Heart left ventricle (tissue), 16 donors: ENCODE measurements around the gene CAD. TPM values are rescaled to one million over a fixed set of nuclear protein-coding genes. Genes with fewer than 3 reads are reported as not detected.

Experiments used
- ATAC-seq, 4 donors: fragments of 200-7000 bp; cut with Tn5 transposase; one replicate each; pipeline ENCODE4 v1.9.1; 2020 to 2022; ENCODE audit warnings: moderate library complexity in 4 of 4, mild to moderate bottlenecking in 3 of 4, moderate number of reproducible peaks in 1 of 4
- DNase-seq, 5 donors: peaks; one replicate each; pipeline ENCODE4 v3.0.0-alpha.2; 2020
- H3K27ac ChIP-seq, 12 donors: fragments of 200-600 bp; sonication (generic) in 4 of 12; one replicate each; pipeline versions ENCODE4 v1.5.0 to v1.8.0; 2016 to 2022; ENCODE audit warnings: mild to moderate bottlenecking in 2 of 12
- H3K27me3 ChIP-seq, 9 donors: fragments of 200-600 bp; sonication (generic) in 2 of 9; one replicate each; pipeline versions ENCODE4 v1.5.1 to v1.8.0; 2016 to 2022; ENCODE audit warnings: mild to moderate bottlenecking in 3 of 9
- H3K36me3 ChIP-seq, 9 donors: fragments of 200-600 bp; sonication (generic) in 2 of 9; one replicate each; pipeline versions ENCODE4 v1.5.0 to v1.8.0; 2018 to 2022; ENCODE audit warnings: mild to moderate bottlenecking in 2 of 9
- H3K4me1 ChIP-seq, 12 donors: fragments of 200-600 bp; sonication (generic) in 4 of 12; one replicate each; pipeline versions ENCODE4 v1.5.0 to v1.8.0; 2016 to 2022; ENCODE audit warnings: mild to moderate bottlenecking in 3 of 12
- H3K4me3 ChIP-seq, 12 donors: fragments of 200-600 bp; sonication (generic) in 4 of 12; one replicate each; pipeline versions ENCODE4 v1.5.0 to v1.8.0; 2017 to 2022; ENCODE audit warnings: mild to moderate bottlenecking in 9 of 12, moderate library complexity in 4 of 12
- H3K9me3 ChIP-seq, 12 donors: fragments of 200-600 bp; sonication (generic) in 4 of 12; one replicate each; pipeline versions ENCODE4 v1.5.0 to v1.8.0; 2016 to 2022; ENCODE audit warnings: mild to moderate bottlenecking in 1 of 12
- CTCF ChIP-seq, 12 donors: fragments of 200-600 bp; sonication (generic) in 4 of 12; IDR thresholded peaks; one replicate each; pipeline versions ENCODE4 v1.5.0 to v1.8.0; 2018 to 2022; ENCODE audit warnings: antibody characterized with exemption in 12 of 12, mild to moderate bottlenecking in 5 of 12
- POLR2A ChIP-seq, 2 donors: fragments of 450-650 bp; IDR thresholded peaks; one replicate each; pipeline ENCODE4 v1.6.1; 2017; ENCODE audit warnings: antibody characterized with exemption in 2 of 2, mild to moderate bottlenecking in 2 of 2, moderate library complexity in 2 of 2
- WGBS, 4 donors: extraction: QIAGEN DNeasy Blood & Tissue Kit in 2 of 4; methylation state at CpG; one replicate each; pipeline versions ENCODE4 v1.1.5 to v1.1.7; 2013 to 2018; 5-methylcytosine and 5-hydroxymethylcytosine counted together
- intact Hi-C, 10 donors: fragments of 100-400 bp; cut with DNase I; formaldehyde crosslinking; loops; one replicate each; pipeline versions ENCODE4 v1.11.1 to v1.14.2; 2022
- polyA plus RNA-seq, 2 donors: library from polyadenylated mRNA; stranded (reverse); fragments of 200-250 nt; gene quantifications; one replicate each; pipeline ENCODE4 v1.2.3, GENCODE V29; 2013
- total RNA-seq, 9 donors: library from RNA; depleted of rRNA in 2 of 9; stranded (reverse); fragments of >200 nt in 2 of 9; fragmentation: NEBNext Ultra II Directional in 3 of 9; extraction: Animal tissue kit (Norgen Biotek cat#: 25700) in 3 of 9; gene quantifications; one replicate each; pipeline versions ENCODE4 v1.1.0 to v1.2.4, GENCODE V29; 2016 to 2023
- donor health status: ischemic (EF 13 %, LVEDD 7.1; RV severe dilation, severe dysfunction).
- donor health status: healthy with polysubstance abuse.
- donor health status: DM: no; HTN: yes; CAD: no.
- donor health status: DM: no; HTN: no; CAD: no.
- donor health status: ischemic (EF 25% LVEDD 6.9; RV normal size, moderate dysfunction).
- donor health status: ischemic (EF 25% LVEDD 5.7; RV mildly dilated, moderate dysfunction).
- donor health status: healthy.
- donor health status: DM: yes; HTN: yes; CAD: no.
- donor health status: ischemic (EF 35%, LVEDD 5.7; RV mildly dilated, moderate dysfunction).
- donor health status: nonischemic (EF 11% LVEDD 7.7; RV severe dilation, severe dysfunction).
- donor health status: DM: yes; HTN: yes; CAD: no.
- donor health status: PGD.
- donor health status: ischemic (EF 29% LVEDD 5.4; RV normal size, mild dysfunction).
- donor health status: nonischemic (EF 23%, LVEDD 6.1; RV moderate dilation, normal function).

CAD gene
- total and polyA plus RNA-seq, 11 donors: 3.2 to 14.2 (median 6.7) TPM

- peak within 1 kb of the TSS; percentile 32 to 68 (median 54) for H3K4me3 ChIP-seq
- H3K9me3 ChIP-seq: no peaks in the 10 kb centered on the region
- TF ChIP-seq POLR2A (IDR thresholded peaks at IDR 0.05) (peak in 1 of 2 donors; percentile 56), CTCF (IDR thresholded peaks at IDR 0.05) (no peak)
- H3K4me1 ChIP-seq: peaks cover 0 to 32% (median 10%) of the 10 kb centered on the region in 12 donors
- DNase-seq (peak in 3 of 5 donors; percentile 53 to 77 (median 69)), ATAC-seq (peak; percentile 83 to 90 (median 88))
- peaks cover 0 to 7% (median 0%) of the 10 kb centered on the region in 9 donors for H3K27me3 ChIP-seq
- H3K36me3 ChIP-seq: no peaks in the 10 kb centered on the region
- peak within 1 kb of the TSS; percentile 74 to 99 (median 90) for H3K27ac ChIP-seq
- WGBS, 4 donors: 23 to 36% (median 32%) methylated on average over 5 of the region's 5 CpGs
- intact Hi-C loops: loop anchor here in 9 of 10 donors (2.0 to 10.0 kb wide), 11 partner anchors 17 to 321 kb away; partner anchors contain the start of gene SLC30A3 (in 1 of the 9)
Measured at GRCh38 chr2:27281855-27282559, 64.8 kb downstream of the CAD start, which contains the start of gene TRIM54. TSS of gene TRIM54 (plus strand) at chr2:27282429. CDS start at chr2:27282732, 303 bp downstream.

DNA sequence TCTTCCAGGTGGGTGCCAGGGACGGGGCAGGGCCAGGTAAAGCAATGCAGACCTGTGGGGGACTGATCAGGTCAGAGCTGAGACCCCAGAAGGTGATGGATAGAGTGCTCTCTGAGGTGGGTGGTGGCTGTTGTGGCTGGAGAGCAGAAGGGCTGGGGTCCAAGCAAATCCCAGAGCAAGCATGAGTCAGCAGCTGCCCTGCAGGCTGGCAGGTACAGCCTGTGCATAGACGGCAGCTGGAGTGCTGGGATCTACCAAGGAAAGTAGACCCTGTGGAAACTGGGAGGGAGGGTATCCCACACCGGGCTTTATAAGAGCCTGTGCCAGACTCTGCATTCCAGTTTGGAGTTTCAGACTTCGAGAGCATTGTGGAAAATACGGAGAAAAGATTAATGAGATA is 65.7 kb downstream of the CAD start:
- H3K27ac ChIP-seq: peak overlapping the region; percentile 74 to 99 (median 90)
- intact Hi-C loops: loop anchor here in 7 of 10 donors (5.0 to 10.0 kb wide), 6 partner anchors 36 to 321 kb away; no protein-coding TSS in a partner anchor
- peak; percentile 61 to 74 (median 70) for ATAC-seq
- H3K4me1 ChIP-seq: peaks cover 0 to 38% (median 11%) of the 10 kb centered on the region in 12 donors
- TF ChIP-seq CTCF (IDR thresholded peaks at IDR 0.05): no peak
- peak in 1 of 2 donors; percentile 40 for TF ChIP-seq POLR2A (IDR thresholded peaks at IDR 0.05)
- WGBS, 4 donors: 19 to 37% (median 27%) methylated on average over 5 of the region's 5 CpGs
- H3K4me3 ChIP-seq: peak overlapping the region; percentile 32 to 68 (median 54)
- no peaks in the 10 kb centered on the region for H3K9me3 ChIP-seq
- peaks cover 0 to 7% (median 0%) of the 10 kb centered on the region in 9 donors for H3K27me3 ChIP-seq
- no peaks in the 10 kb centered on the region for H3K36me3 ChIP-seq
- DNase-seq: peak in 3 of 5 donors; percentile 50 to 71 (median 58)

- 55 to 78% (median 62%) methylated on average over 1 of the region's 1 CpG for WGBS, 4 donors
- intact Hi-C loops: loop anchor here in 7 of 10 donors (5.0 to 10.0 kb wide), 6 partner anchors 38 to 323 kb away; no protein-coding TSS in a partner anchor
- peak overlapping the region in 8 of 12 donors; percentile 25 to 99 (median 89) for H3K27ac ChIP-seq
- no peak for DNase-seq
- peaks cover 0 to 53% (median 15%) of the 10 kb centered on the region in 12 donors for H3K4me1 ChIP-seq
- no peak for TF ChIP-seq POLR2A (IDR thresholded peaks at IDR 0.05)
- TF ChIP-seq CTCF (IDR thresholded peaks at IDR 0.05): no peak
- no peak for ATAC-seq
- peaks cover 0 to 7% (median 0%) of the 10 kb centered on the region in 9 donors for H3K27me3 ChIP-seq
- H3K9me3 ChIP-seq: no peaks in the 10 kb centered on the region
- peaks cover 0 to 5% (median 0%) of the 10 kb centered on the region in 9 donors for H3K36me3 ChIP-seq
- H3K4me3 ChIP-seq: peak overlapping the region in 11 of 12 donors; percentile 26 to 68 (median 55)
Measured at GRCh38 chr2:27284996-27285395, 67.8 kb downstream of the CAD start.

DNA sequence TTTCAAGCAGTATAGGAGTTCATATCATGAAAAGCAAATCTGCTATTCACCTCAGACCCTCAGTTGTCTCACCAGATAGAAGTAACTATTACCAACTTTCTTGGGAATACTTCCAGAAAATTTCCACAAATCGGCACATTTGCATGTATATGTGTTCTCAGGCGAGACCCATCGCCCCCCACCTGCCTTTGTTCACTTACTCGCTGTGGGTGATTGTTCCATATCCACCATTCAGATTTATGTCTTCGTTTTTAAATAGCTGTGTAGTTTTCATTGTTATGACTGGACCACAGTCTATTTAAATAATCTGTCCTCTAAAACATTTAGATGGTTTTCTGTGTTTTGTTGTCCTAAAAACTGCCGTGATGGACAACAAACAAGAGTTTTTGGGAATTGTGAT is 68.3 kb downstream of the CAD start:
- H3K27me3 ChIP-seq: peaks cover 0 to 7% (median 0%) of the 10 kb centered on the region in 9 donors
- H3K36me3 ChIP-seq: peaks cover 0 to 5% (median 0%) of the 10 kb centered on the region in 9 donors
- peaks cover 0 to 53% (median 15%) of the 10 kb centered on the region in 12 donors for H3K4me1 ChIP-seq
- DNase-seq (no peak), ATAC-seq (no peak)
- H3K9me3 ChIP-seq: no peaks in the 10 kb centered on the region
- no peak for TF ChIP-seq CTCF (IDR thresholded peaks at IDR 0.05)
- TF ChIP-seq POLR2A (IDR thresholded peaks at IDR 0.05): no peak
- WGBS, 4 donors: 44 to 63% (median 50%) methylated on average over 6 of the region's 6 CpGs
- intact Hi-C loops: loop anchor here in 1 of 10 donors (10.0 kb wide), 2 partner anchors 191 to 321 kb away; no protein-coding TSS in a partner anchor
- H3K4me3 ChIP-seq: peak overlapping the region in 11 of 12 donors; percentile 26 to 68 (median 55)
- H3K27ac ChIP-seq: peak overlapping the region in 4 of 12 donors; percentile 60 to 97 (median 87)
